NCI-H1105 (cell line): ENCODE data around the gene TMEM117.
"Not testable (repeated sequence)": the region's sequence is repeated elsewhere in the genome, so short reads cannot be mapped to it uniquely, and the experiment has no call there.

Source experiments
- DNase-seq: peaks from one replicate; lab custom pipeline; 2025; lab: John Stamatoyannopoulos, UW

Gene TMEM117

DNA sequence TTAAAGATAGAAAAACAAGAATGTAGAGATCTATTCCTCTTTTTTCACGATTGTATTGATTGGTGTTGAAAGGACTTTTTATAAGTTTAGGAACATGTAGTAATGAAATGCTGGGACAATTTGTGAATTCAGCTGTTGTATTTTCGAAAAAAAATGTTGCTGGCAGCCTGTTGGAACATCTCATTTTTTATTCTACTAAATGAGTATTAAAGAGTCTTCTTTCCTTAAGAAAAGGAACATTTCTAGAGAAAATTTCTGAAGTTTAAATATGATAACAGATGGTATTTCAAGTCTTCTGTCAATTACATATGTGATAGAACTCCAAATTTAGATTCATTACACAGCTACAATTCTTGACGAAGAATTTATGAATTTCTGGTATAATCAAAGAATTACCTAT lies 189.6 kb downstream of the TMEM117 start:
- DNase-seq, result no peak

DNA sequence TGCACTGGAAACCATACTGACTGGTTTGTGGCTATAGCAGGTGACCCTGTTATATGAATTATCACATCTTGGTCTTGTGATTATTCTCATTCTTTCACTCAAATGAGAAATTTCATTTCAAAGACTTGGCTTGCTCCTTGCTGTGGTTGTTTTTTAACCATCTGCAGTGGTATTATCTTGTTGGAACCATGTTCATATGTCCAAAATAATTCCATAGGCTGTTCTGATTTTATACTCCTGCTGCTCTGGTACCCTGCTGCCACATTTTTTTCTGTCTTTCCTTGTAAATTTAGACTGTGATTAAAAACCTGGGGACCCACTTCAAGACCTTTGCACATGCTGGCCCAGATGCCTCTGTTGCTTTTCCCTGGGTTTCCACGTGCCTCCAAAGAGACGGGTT lies 190.2 kb downstream of the TMEM117 start:
- DNase-seq, result no peak

DNA sequence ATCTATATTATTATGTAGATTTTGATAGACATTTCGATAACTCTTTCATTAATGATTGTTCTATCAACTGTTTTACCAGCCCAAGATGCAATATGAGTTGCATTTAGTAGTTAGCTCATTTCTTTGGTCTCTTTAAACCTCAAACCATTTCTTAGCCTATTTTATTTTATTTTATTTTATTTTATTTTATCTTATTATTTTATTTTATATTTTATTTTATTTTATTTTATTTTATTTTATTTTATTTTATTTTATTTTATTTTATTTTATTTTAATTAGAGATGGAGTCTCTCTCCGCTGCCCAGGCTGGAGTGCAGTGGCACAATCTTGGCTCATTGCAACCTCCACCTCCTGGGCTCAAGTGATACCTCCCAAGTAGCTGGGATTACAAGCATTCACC lies 191.0 kb downstream of the TMEM117 start:
- not testable (repeated sequence) for DNase-seq

DNA sequence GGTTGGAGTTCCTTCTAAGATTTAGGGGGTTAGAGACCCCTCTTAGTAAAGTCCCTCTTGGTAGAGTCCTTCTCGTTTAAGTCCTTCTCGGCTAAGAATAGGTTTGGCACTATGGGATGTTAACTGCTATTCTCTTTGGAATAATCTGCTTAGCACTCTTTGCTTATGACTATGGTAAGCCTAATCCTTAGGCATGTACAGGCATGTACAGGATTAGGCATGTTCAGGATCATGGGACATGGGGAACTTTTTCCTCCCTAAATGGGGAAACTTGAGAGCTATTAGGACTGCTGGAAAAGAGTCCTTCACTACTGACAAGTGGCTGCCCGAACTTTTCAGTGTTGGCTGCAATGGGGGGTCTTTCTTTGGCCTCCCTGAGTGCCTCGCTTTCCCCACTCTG lies 193.3 kb downstream of the TMEM117 start:
- no peak for DNase-seq

DNA sequence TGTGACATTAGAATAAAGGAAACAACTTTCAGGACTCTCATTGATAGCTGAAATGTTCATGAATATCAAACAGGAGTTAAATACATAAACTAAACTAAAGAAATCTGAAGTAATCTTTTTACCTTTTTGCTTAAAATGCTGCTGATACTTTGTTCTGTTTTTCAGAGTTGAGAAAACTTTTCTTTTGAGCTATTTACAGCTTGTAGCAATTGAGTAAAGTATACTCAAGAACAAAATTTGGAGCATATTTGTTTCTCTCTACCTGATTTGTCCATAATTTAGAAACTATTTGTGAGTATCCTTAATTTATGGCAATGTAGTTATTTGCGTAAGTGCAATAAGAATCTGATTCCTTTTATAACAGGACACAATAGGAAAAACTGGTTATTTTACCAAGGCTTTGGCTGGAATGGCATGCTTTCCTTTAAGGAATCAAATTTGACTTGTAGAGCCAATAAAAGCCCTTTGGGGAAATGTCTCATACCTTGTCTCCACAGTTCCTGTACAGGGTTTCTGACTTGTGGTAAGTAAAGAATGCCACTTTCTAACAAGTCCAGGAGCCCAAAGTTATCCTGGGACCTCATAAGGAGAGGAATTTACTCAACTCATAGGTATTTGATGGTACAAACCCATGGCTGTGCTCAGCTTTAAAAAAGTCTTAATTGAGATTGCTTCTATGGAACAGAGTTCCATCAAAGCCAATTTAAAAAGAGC lies 195.7 kb downstream of the TMEM117 start:
- no peak for DNase-seq

DNA sequence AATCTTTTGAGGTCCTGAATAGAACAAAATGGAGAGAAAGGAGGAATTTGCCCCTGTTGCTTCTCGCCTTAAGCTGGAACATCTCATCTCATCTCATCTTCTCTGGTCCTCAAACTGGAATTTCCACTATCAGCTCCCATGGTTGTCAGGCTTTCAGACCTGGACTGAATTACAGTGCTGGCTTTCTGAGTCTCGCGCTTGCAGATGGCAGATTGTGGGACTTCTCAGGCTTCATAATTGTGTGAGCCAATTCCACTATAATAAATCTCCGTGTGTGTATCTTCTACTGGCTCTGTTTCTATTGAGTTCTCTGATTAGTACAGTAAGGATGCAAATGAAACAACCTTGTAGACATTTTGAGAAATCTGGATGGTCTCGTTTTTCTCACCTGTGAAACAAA lies 199.0 kb downstream of the TMEM117 start:
- DNase-seq, result no peak

DNA sequence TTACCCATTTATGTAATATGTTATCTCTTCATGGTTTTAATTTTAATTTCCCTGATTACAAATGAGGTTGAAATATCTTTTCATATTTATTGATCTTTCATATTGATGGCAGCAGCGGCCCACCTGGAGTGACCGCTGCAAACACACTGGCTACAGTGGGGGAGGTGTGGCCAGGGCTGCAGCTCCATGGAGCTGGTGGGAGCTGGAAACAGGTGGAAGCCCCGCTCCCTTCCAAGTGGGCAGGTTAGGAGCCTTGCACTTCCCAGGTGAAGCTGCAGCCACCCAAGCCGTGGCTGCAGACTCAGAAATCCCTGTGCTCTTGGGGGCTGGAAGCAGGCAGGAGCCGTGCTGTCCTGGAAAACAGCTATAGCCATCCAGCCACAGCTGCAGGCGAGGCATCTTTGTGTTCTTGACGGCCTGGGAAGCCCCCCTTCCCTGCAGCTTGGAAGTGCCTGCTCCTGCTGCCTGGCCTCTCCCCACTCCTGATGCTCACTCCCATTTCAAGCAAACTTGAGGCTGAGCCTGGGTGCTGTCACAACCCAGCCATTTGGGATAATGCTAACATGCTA lies 201.1 kb downstream of the TMEM117 start:
- no peak for DNase-seq

DNA sequence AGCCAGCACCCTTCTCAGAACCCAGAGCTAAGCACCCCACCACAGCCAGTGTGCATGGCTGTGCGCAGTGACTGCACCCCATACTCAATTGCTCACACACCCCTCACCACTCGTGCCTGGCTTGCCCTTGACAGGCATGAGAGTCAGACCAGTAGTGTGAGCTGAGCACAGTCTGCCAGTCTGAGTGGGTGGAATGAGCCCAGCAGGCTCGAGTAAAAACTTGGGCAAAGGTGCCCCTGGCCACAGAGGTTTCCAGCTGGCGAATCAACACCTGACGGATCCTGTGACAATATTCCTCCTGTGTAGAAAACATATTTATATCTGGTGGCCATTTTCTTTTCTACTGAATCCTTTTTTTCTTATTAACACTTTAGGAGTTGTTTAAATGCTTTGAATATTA lies 202.5 kb downstream of the TMEM117 start:
- no peak for DNase-seq

DNA sequence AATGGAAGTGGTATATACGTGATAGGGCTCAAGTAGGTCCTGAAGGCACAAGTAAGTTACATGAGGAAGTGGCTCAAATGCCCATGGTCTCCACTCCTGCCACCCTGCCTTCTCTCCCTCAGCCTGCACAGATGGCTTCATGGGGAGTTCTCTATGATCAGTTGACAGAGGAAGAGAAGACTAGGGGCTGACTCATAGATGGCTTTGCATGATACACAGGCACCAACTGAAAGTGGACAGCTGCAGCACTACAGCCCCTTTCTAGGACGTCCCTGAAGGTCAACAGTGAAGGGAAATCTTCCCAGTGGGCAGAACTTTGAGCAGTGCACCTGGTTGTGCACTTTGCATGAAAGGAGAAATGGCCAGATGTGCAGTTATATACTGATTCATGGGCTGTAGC lies 208.6 kb downstream of the TMEM117 start:
- not testable (repeated sequence) for DNase-seq

DNA sequence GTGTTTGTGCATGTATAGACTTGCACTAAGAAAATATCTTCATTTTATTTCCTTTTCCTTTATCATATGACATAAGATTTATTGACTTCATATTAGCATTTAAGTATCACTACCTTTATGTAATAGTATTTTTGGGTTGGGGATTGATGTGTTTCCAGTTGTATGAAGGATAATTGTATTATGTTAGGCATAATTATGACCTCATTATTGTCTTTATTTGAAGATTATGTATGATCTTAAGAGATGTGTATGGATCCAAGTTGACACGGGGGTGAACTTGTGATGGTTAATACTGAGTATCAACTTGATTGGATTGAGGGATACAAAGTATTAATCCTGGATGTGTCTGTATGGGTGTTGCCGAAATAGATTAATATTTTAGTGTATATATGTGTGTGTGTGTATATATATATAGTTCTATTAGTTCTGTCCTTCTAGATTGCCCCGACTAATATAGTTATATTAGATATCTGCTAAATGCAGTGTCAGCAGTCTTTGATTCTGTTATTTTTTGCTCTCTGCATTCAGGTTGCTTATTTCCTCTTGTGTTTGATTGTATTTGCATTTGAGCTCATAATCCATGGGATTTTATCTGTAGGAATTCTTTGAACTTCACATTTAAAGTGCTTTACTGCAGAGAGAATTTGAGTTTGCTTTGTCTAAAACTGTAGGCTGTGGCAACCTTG lies 211.0 kb downstream of the TMEM117 start:
- DNase-seq, result no peak

DNA sequence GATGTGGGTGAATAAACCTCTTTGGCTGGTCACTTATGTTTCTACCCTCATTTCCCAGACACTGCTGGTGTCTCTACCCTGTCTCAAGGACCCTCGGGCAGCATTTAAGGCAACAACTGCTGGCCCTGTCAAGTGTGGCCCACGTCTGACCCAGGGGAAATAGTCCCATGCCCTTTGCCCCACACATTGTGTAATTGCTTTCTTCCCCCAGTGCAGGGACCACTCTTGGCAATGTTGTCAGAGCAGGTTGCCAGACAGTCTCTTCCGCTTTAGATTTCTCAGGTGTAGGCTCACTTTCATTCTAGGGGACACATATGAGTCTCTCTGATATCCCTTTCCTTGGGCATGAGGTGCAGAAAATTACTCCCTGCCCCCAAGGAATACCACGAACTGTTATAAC lies 216.7 kb downstream of the TMEM117 start:
- no peak for DNase-seq

DNA sequence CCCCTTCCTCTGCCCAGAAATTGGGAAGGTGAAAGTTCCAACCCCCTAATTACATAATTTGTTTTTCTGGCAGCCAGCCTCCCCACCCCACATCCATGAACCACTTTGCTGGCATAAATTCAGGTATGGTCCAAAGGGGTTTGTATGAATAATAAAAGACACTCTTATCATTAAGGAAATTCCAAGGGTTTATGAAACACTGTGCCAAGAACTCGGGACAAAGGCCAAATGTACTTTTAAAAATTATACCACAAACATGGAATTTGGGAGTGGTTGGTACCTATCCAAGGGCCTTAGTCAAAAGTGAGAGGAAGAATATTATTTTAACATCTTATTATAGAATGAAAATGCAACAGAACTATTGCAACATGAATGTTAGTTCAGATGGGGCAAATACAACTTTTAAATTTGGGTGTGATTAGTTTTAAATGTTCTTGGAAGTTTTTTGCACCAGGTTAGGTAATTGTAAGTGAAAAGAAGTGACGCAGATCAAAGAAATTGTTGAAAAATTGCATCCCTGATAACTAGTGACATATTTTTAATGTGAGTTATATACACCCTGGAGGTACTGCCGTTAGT lies 217.8 kb downstream of the TMEM117 start:
- DNase-seq, result no peak

DNA sequence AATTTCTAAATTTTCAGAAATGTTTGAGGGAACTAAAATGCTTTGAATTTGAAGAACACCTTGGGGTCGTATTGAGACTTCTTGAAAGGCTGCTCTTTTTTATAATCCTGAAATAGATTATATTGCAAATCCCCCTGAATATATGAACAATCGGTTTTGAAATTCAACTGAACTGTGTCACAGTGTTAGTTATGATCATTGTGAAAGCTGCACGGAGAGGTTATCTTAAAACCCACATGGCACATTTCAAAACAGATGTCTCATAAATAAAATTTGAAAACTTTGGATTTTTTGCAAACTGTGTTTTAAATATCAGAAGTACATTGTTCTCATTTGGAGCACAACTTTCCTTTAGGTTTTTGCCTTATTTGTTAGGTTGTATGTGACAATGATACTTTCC lies 218.4 kb downstream of the TMEM117 start:
- no peak for DNase-seq

DNA sequence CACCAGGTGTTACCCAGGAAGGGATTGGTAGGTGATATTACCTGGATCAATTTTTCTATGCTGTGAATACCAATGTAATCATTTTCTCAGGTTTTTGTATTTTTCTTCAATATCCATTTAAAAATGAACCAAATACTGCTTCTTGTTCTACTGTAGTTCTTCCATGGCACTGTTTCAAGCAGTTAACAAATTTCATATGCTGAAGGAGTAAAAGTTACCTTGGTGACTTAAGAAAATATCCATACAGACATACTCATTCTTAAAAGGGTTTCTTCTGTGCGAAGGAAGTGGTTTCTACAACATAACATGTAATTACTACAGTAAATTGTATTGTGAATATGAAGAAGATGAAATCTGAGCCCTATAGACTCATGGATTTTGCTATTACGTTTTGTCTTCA lies 222.5 kb downstream of the TMEM117 start:
- no peak for DNase-seq

DNA sequence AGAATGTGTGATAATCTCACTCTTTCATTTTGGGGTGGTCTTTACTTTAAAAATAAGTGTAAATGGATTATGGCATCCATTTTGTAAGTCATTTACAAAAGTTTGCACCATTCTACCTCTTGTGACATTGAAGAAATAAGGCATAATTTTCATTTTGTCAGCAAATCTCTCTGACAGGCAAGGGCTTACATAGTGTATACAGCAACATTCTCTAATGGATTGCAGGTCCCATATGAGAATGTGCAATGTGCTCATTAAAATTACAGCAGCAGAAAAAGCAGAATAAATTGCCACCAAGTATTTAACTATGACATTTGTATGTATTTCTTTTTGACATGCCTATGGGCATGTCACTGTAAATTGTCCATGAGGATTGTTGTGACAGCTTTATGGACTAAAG lies 223.6 kb downstream of the TMEM117 start:
- DNase-seq, result no peak

DNA sequence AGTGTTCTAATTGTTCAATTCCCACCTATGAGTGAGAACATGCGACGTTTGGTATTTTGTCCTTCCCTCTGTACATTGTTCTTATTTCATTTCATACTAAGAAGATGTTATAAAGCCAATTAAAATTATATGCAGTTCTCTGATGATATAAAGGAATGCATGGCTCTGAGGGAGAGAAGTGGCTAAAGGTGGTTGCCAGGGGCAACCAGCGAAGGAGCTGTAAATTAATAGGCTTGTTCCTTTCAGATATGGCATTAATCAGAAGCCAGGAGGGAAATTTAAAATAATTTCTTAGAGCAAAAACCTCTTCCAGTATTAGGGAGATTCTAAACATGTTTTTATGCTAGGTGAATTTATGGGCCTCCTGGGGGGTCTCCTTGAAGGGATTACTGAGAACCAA lies 227.8 kb downstream of the TMEM117 start:
- DNase-seq, result no peak

DNA sequence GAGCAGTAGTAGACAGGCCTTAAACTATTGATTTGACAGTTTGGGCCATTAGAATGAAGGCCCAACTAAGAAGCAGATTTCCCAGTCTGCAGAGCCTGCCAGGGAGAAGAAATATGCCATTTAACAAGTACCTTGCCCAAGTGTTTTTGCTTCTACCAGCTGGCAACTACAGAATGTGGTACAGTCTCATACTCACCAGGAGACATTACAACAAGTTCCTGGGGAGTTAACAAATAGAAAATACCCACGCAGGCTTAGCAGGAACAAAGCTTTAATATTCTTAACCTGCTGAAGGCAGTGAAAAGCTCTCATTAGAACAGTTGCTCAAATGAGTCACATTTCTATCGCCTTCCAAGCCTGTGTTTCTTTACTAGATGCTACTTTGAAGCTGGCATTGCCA lies 241.0 kb downstream of the TMEM117 start:
- no peak for DNase-seq

DNA sequence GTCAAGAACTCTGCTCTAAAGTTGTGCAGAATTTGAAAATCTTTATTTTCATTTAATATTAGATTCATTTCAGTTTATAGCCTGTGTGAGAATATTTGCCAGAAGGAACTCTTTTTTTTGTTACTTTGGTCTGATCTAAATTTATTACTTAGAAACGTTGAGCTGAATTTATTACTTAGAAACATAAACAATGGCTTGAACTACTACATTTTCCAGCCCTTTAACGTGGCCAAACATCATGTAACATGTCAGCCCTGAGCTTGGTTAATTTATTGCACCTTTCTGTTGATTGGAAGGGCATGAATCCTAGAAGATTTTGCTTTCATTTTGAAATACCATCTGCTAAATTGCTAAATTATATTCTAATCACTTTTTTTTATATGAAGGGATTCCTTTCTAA lies 241.4 kb downstream of the TMEM117 start:
- DNase-seq, result no peak

DNA sequence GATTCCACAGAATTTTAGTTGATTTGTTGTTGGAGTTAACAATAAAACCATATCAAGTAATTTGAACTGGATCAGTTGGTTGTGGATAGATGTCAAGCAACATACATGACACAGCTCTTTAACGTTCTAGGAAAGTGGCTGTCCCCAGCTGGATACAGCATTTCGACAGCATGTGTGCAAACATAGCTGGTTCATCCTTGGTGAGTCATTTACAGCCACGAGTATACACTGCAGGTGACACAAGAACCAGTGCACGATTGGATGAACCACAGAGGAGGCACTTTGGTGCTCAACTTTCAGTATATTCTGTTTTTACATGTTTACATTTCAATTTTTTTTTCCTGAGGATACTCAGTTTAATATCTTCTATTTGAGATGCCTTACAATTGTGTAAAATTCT lies 242.4 kb downstream of the TMEM117 start:
- DNase-seq, result no peak

DNA sequence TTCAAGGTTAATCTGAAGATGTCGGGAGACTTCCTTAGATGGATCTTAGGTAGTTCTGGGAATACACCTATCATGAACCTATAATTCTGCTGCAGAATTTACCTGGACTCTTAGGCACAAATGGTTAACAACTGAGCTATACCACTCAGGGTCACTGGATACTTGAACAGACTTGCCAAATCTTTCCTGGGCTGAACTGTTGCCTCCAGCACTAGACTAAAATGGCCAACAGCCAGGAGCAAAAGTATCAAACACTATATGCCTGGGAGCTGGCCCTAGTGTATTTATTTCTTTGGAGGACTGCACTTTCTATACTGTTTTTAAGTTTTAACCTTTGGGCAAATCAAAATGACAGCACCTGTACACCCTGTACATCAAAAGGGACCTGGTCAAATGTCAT lies 252.8 kb downstream of the TMEM117 start:
- no peak for DNase-seq

DNA sequence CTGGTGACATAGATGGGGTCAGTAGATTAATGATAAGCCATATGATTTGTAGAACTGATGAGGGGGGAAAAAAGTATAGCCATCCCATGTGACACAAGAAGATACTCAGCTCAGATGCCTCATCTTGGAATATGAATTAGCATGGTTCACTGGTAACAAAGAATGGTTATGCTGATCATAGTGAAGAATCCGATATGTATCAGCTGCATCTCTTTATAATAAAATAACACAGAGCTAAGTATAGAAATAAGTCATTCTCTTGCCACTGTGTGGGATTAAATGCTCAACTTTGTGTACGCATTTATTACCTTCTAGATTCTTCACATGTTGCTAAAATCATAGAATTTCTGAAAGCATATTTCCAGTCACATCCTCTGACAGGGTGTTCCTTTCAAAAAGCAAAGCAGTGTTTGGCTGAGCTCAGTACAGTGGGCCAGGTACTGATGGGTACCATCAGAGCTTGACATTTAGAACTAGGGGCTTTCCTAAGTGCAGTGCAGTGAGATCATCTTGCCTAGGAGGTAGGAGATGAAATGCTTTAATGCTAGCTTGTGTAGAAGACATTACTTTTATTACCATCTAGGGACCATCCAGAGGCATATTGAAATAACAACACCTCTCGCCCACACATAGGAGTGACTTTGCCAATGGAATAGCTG lies 256.2 kb downstream of the TMEM117 start:
- DNase-seq, result no peak

DNA sequence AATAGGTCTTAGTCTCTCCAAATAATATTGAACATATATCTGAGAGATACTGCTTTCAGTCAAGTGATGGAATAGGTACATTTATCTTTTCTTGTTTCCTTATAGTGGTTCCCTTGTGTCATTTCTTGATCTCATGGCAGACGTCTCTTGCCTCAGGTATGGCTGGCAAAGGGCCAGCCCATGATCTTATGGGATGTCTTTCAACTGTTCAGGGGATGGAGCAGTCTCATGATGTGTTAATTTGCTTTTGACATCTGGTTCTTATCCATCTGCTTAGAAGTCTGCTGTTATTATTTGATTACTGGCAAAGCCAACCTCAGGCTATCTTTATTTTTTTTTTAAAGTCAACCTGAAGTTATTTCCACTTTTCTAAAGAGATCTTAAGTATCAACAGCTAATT lies 262.9 kb downstream of the TMEM117 start:
- DNase-seq, result no peak

DNA sequence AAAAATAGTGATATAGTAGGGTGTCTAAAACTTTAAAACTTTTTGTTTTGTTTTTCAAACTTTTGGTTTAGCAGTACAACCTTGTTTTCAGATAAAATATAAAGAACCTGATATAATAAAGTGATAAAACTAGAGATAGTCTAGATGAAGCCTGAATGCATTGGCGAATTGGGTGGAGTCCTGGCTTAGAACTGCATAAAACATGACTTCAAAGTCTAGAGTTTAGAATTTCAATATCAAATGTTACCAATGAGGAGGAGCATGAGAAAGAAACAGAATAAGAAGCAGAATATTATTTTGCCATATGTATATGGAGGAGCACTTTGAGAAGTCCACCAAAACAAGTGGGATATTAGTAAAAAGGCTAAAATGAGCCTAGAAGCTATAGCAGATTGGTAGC lies 263.6 kb downstream of the TMEM117 start:
- no peak for DNase-seq
